Osteoblast (primary cell): ENCODE results near the gene TUBB3. TPM values are rescaled to one million over a fixed set of nuclear protein-coding genes. Genes with fewer than 3 reads are reported as not detected.

Experiments
- DNase-seq: peaks from one replicate; pipeline ENCODE4 v3.0.0; 2011; ENCODE audit warnings: low spot score, mixed read lengths; ENCODE audit not compliant: insufficient read length; ENCODE audit errors: missing footprints
- H2AFZ ChIP-seq: 2 replicates; pipeline ENCODE4 v1.6.0; 2011; ENCODE audit warnings: mild to moderate bottlenecking, low read length
- H3K27ac ChIP-seq: 2 replicates; pipeline ENCODE4 v1.5.1; 2011; ENCODE audit warnings: mild to moderate bottlenecking, low read depth, low read length, moderate library complexity
- H3K27me3 ChIP-seq: 2 replicates; pipeline ENCODE4 v1.6.0; 2012; ENCODE audit warnings: mild to moderate bottlenecking, control low read depth, inconsistent platforms, low read length, moderate library complexity; ENCODE audit not compliant: insufficient read depth
- H3K36me3 ChIP-seq: 2 replicates; pipeline ENCODE4 v1.5.1; 2011; ENCODE audit warnings: mild to moderate bottlenecking, low read length, control low read depth, moderate library complexity; ENCODE audit not compliant: insufficient read depth
- H3K4me1 ChIP-seq: 2 replicates; pipeline ENCODE4 v1.5.1; 2011; ENCODE audit warnings: mild to moderate bottlenecking, low read length, control low read depth, moderate library complexity; ENCODE audit not compliant: insufficient read depth
- H3K4me2 ChIP-seq: 2 replicates; pipeline ENCODE4 v1.6.0; 2011; ENCODE audit warnings: mild to moderate bottlenecking, low read length; ENCODE audit not compliant: insufficient read depth
- H3K4me3 ChIP-seq: fragments of 200-600 bp; sonication (generic); 3 replicates; pipeline ENCODE4 v1.5.1; 2012; ENCODE audit warnings: mild to moderate bottlenecking, low read length, inconsistent platforms; ENCODE audit not compliant: insufficient read depth
- H3K79me2 ChIP-seq: 2 replicates; pipeline ENCODE4 v1.6.0; 2012; ENCODE audit warnings: mild to moderate bottlenecking, low read length, control low read depth, inconsistent platforms; ENCODE audit not compliant: insufficient read depth
- H3K9me3 ChIP-seq: 2 replicates; pipeline ENCODE4 v1.5.1; 2011; ENCODE audit warnings: low read depth, low read length, control low read depth
- H4K20me1 ChIP-seq: 2 replicates; pipeline ENCODE4 v1.6.0; 2012; ENCODE audit warnings: mild to moderate bottlenecking, low read length, control low read depth; ENCODE audit not compliant: insufficient read depth
- total RNA-seq: library from RNA; depleted of rRNA; stranded (reverse); fragments of >200 nt; gene quantifications from 2 replicates; pipeline ENCODE4 v1.2.3, GENCODE V29; 2012
- TF ChIP-seq, protein P1 (sequence below): IDR thresholded peaks from 2 replicates; pipeline ENCODE4 v1.5.1; 2011; ENCODE audit warnings: mild to moderate bottlenecking, low read depth, low read length, moderate library complexity; ENCODE audit errors: extremely low read depth

Gene TUBB3
- total RNA-seq, 1 donor: 166 TPM

- Histone ChIP-seq H2AFZ (no peak overlapping the region), H4K20me1 (peaks cover 14% of the 10 kb centered on the region), H3K27me3 (no peaks in the 10 kb centered on the region), H3K36me3 (no peaks in the 10 kb centered on the region), H3K27ac (no peak overlapping the region), H3K79me2 (peaks cover 49% of the 10 kb centered on the region), H3K4me1 (peaks cover 10% of the 10 kb centered on the region), H3K4me2 (peak overlapping the region; percentile 86), H3K9me3 (no peaks in the 10 kb centered on the region), H3K4me3 (peak overlapping the region; percentile 76)
- peak; percentile 77 for DNase-seq
- TF ChIP-seq, protein P1, sequence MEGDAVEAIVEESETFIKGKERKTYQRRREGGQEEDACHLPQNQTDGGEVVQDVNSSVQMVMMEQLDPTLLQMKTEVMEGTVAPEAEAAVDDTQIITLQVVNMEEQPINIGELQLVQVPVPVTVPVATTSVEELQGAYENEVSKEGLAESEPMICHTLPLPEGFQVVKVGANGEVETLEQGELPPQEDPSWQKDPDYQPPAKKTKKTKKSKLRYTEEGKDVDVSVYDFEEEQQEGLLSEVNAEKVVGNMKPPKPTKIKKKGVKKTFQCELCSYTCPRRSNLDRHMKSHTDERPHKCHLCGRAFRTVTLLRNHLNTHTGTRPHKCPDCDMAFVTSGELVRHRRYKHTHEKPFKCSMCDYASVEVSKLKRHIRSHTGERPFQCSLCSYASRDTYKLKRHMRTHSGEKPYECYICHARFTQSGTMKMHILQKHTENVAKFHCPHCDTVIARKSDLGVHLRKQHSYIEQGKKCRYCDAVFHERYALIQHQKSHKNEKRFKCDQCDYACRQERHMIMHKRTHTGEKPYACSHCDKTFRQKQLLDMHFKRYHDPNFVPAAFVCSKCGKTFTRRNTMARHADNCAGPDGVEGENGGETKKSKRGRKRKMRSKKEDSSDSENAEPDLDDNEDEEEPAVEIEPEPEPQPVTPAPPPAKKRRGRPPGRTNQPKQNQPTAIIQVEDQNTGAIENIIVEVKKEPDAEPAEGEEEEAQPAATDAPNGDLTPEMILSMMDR: no peak
Measured at GRCh38 chr16:89949756-89950155, 26.6 kb downstream of the TUBB3 start.

GRCh38 chr16:89951509-89951908 lies 28.4 kb downstream of the TUBB3 start:
- TF ChIP-seq, protein P1: no peak
- Histone ChIP-seq H3K4me2 (no peak overlapping the region), H3K27me3 (no peaks in the 10 kb centered on the region), H3K9me3 (no peaks in the 10 kb centered on the region), H3K4me3 (no peak overlapping the region), H3K36me3 (no peaks in the 10 kb centered on the region), H3K79me2 (peaks cover 52% of the 10 kb centered on the region), H4K20me1 (peaks cover 14% of the 10 kb centered on the region), H3K4me1 (peaks cover 10% of the 10 kb centered on the region), H2AFZ (no peak overlapping the region), H3K27ac (no peak overlapping the region)
- DNase-seq: no peak

GRCh38 chr16:89952049-89952448 lies 28.9 kb downstream of the TUBB3 start:
- peaks cover 3% of the 10 kb centered on the region for H3K36me3 ChIP-seq
- H3K79me2 ChIP-seq: peaks cover 52% of the 10 kb centered on the region
- no peak overlapping the region for H3K4me2 ChIP-seq
- H3K27me3 ChIP-seq: no peaks in the 10 kb centered on the region
- no peaks in the 10 kb centered on the region for H3K9me3 ChIP-seq
- H3K27ac ChIP-seq: no peak overlapping the region
- no peak overlapping the region for H3K4me3 ChIP-seq
- DNase-seq: peak; percentile 10
- no peak overlapping the region for H2AFZ ChIP-seq
- H4K20me1 ChIP-seq: peaks cover 14% of the 10 kb centered on the region
- TF ChIP-seq, protein P1: no peak
- peaks cover 10% of the 10 kb centered on the region for H3K4me1 ChIP-seq

GRCh38 chr16:89952551-89952950 lies 29.4 kb downstream of the TUBB3 start:
- H3K27me3 ChIP-seq: no peaks in the 10 kb centered on the region
- H3K4me1 ChIP-seq: peaks cover 10% of the 10 kb centered on the region
- H3K4me2 ChIP-seq: no peak overlapping the region
- DNase-seq: peak; percentile 47
- no peak overlapping the region for H2AFZ ChIP-seq
- no peak overlapping the region for H3K4me3 ChIP-seq
- H4K20me1 ChIP-seq: peaks cover 14% of the 10 kb centered on the region
- H3K9me3 ChIP-seq: no peaks in the 10 kb centered on the region
- peaks cover 3% of the 10 kb centered on the region for H3K36me3 ChIP-seq
- TF ChIP-seq, protein P1: no peak
- no peak overlapping the region for H3K27ac ChIP-seq
- H3K79me2 ChIP-seq: peaks cover 52% of the 10 kb centered on the region
